H1 (cell line): ENCODE results near the gene SAMD14. TPM values are rescaled to one million over a fixed set of nuclear protein-coding genes. Genes with fewer than 3 reads are reported as not detected.

Source experiments
- CTCF ChIA-PET: fragments of 300-600 bp; sonication (Branson Sonifier 250); formaldehyde crosslinking; loops from one replicate; lab custom pipeline; 2021; ENCODE audit not compliant: partially characterized antibody; lab: Charles Lee
- POLR2A ChIA-PET: fragments of 300-600 bp; sonication (Branson Sonifier 250); formaldehyde crosslinking; loops from one replicate; lab custom pipeline; 2021; ENCODE audit warnings: inconsistent platforms; ENCODE audit not compliant: partially characterized antibody; lab: Charles Lee
- DNase-seq, 2 experiments: peaks; one replicate each; pipeline versions ENCODE4 v3.0.0 to v3.0.0-alpha.2; 2010 to 2022; ENCODE audit warnings: low spot score in 2 of 2, low read depth in 1 of 2, mixed read lengths in 1 of 2
- FAIRE-seq: peaks from 2 replicates; lab custom pipeline; 2011; peaks lifted over from hg19 to GRCh38; lab: Jason Lieb, UNC
- H2AFZ ChIP-seq: 2 replicates; pipeline ENCODE4 v1.8.1; 2012; ENCODE audit warnings: low read length, inconsistent platforms
- H2AK5ac ChIP-seq: 2 replicates; pipeline ENCODE4 v1.6.1; 2013; ENCODE audit warnings: low read depth, low read length
- H2BK120ac ChIP-seq: replicated peaks from 2 replicates; pipeline ENCODE3; 2013; ENCODE audit warnings: low read depth, low read length, inconsistent platforms
- H2BK12ac ChIP-seq: 2 replicates; pipeline ENCODE4 v1.6.1; 2013; ENCODE audit warnings: low read depth, low read length
- H2BK15ac ChIP-seq: 2 replicates; pipeline ENCODE4 v1.6.1; 2013; ENCODE audit warnings: low read length
- H2BK20ac ChIP-seq: 2 replicates; pipeline ENCODE4 v1.6.1; 2013; ENCODE audit warnings: low read length
- H2BK5ac ChIP-seq: 2 replicates; pipeline ENCODE4 v1.6.1; 2013; ENCODE audit warnings: low read depth, low read length
- H3K14ac ChIP-seq: 2 replicates; pipeline ENCODE4 v1.6.1; 2013; ENCODE audit warnings: inconsistent platforms; ENCODE audit not compliant: insufficient read length
- H3K18ac ChIP-seq: 2 replicates; pipeline ENCODE4 v1.6.1; 2013; ENCODE audit warnings: low read length; ENCODE audit errors: extremely low read depth
- H3K23ac ChIP-seq: 2 replicates; pipeline ENCODE4 v1.6.1; 2013; ENCODE audit warnings: inconsistent platforms; ENCODE audit not compliant: insufficient read length
- H3K23me2 ChIP-seq: 2 replicates; pipeline ENCODE4 v1.6.1; 2013; ENCODE audit warnings: low read depth, low read length
- H3K27ac ChIP-seq: 2 replicates; pipeline ENCODE4 v1.6.1; 2011; ENCODE audit warnings: low read depth, low read length, inconsistent platforms
- H3K27me3 ChIP-seq, 4 experiments: replicated peaks in 1 of 4; 1 replicate in 1 of 4; 2 replicates in 3 of 4; pipeline versions ENCODE4 v1.6.1 to v1.8.1; 2011 to 2013; ENCODE audit warnings: low read length in 3 of 4, mild to moderate bottlenecking in 3 of 4, inconsistent platforms in 2 of 4, mixed read lengths in 2 of 4, moderate library complexity in 1 of 4; ENCODE audit not compliant: control insufficient read depth in 3 of 4, insufficient read depth in 3 of 4; ENCODE audit errors: extremely low read depth in 1 of 4
- H3K36me3 ChIP-seq, 4 experiments: 2 replicates each; pipeline versions ENCODE4 v1.6.1 to v1.8.1; 2011 to 2013; ENCODE audit warnings: mild to moderate bottlenecking in 4 of 4, low read length in 3 of 4, moderate library complexity in 2 of 4, control low read depth in 1 of 4, inconsistent platforms in 1 of 4; ENCODE audit not compliant: insufficient read depth in 4 of 4, control insufficient read depth in 2 of 4
- H3K4ac ChIP-seq: replicated peaks from 2 replicates; pipeline ENCODE3; 2013; ENCODE audit warnings: low read length, low read depth, mixed read lengths, inconsistent platforms; ENCODE audit not compliant: insufficient read length
- H3K4me1 ChIP-seq, 4 experiments: replicated peaks in 1 of 4; 1 replicate in 1 of 4; 2 replicates in 3 of 4; pipeline versions ENCODE4 v1.6.1 to v1.8.1; 2011 to 2013; ENCODE audit warnings: low read length in 3 of 4, inconsistent platforms in 2 of 4, mixed read lengths in 1 of 4; ENCODE audit not compliant: insufficient read depth in 4 of 4, control insufficient read depth in 3 of 4
- H3K4me2 ChIP-seq, 2 experiments: 2 replicates each; pipeline versions ENCODE4 v1.6.1 to v1.8.1; 2011 to 2013; ENCODE audit warnings: low read depth in 2 of 2, low read length in 2 of 2, control low read depth in 1 of 2, inconsistent platforms in 1 of 2, mild to moderate bottlenecking in 1 of 2; ENCODE audit not compliant: insufficient read depth in 1 of 2
- H3K4me3 ChIP-seq, 4 experiments: fragments of 200-600, 300-600 bp in 1 of 4; sonication (generic), shearing (Covaris generic), sonication (Bioruptor Twin) in 1 of 4; 2 replicates each; pipeline versions ENCODE4 v1.5.1 to v1.8.1; 2011 to 2016; ENCODE audit warnings: low read length in 4 of 4, low read depth in 3 of 4, control low read depth in 2 of 4, inconsistent platforms in 2 of 4, mild to moderate bottlenecking in 2 of 4, mixed read lengths in 1 of 4, moderate library complexity in 1 of 4; ENCODE audit not compliant: insufficient read depth in 2 of 4; ENCODE audit errors: extremely low read depth in 1 of 4
- H3K56ac ChIP-seq: replicated peaks from 2 replicates; pipeline ENCODE3; 2013; ENCODE audit warnings: low read depth, mild to moderate bottlenecking, mixed read lengths, low read length, inconsistent platforms; ENCODE audit not compliant: insufficient read length
- H3K79me1 ChIP-seq: 2 replicates; pipeline ENCODE4 v1.6.1; 2013; ENCODE audit warnings: low read depth, low read length, control low read depth
- H3K79me2 ChIP-seq, 2 experiments: 2 replicates each; pipeline versions ENCODE4 v1.6.1 to v1.8.1; 2012 to 2013; ENCODE audit warnings: low read length in 2 of 2, mild to moderate bottlenecking in 2 of 2, inconsistent platforms in 1 of 2; ENCODE audit not compliant: insufficient read depth in 2 of 2, control insufficient read depth in 1 of 2
- H3K9ac ChIP-seq, 4 experiments: replicated peaks in 1 of 4; 1 replicate in 1 of 4; 2 replicates in 3 of 4; pipeline versions ENCODE4 v1.6.1 to v1.8.1; 2011 to 2013; ENCODE audit warnings: low read depth in 3 of 4, low read length in 3 of 4, control low read depth in 2 of 4, mild to moderate bottlenecking in 2 of 4, moderate library complexity in 2 of 4, inconsistent platforms in 1 of 4; ENCODE audit errors: extremely low read depth in 1 of 4
- H3K9me3 ChIP-seq, 2 experiments: 2 replicates each; pipeline versions ENCODE4 v1.6.1 to v1.8.1; 2012 to 2013; ENCODE audit warnings: mild to moderate bottlenecking in 2 of 2, moderate library complexity in 2 of 2, control low read depth in 1 of 2, inconsistent platforms in 1 of 2, low read depth in 1 of 2, low read length in 1 of 2, mixed read lengths in 1 of 2; ENCODE audit not compliant: insufficient read depth in 2 of 2
- H4K20me1 ChIP-seq, 2 experiments: replicated peaks in 1 of 2; 2 replicates each; pipeline versions ENCODE3 to v1.8.1; 2011 to 2013; ENCODE audit warnings: inconsistent platforms in 2 of 2, low read length in 2 of 2, mild to moderate bottlenecking in 1 of 2; ENCODE audit not compliant: insufficient read depth in 2 of 2, control insufficient read depth in 1 of 2
- H4K5ac ChIP-seq: 2 replicates; pipeline ENCODE4 v1.6.1; 2013; ENCODE audit warnings: low read length, low read depth, mixed read lengths, inconsistent platforms; ENCODE audit not compliant: insufficient read length
- H4K8ac ChIP-seq: 2 replicates; pipeline ENCODE4 v1.8.0; 2013; ENCODE audit warnings: mild to moderate bottlenecking, moderate library complexity, low read length, inconsistent platforms; ENCODE audit not compliant: insufficient read depth; ENCODE audit errors: extremely low read depth
- H4K91ac ChIP-seq: replicated peaks from 2 replicates; pipeline ENCODE3; 2013; ENCODE audit warnings: low read length, mixed read lengths, inconsistent platforms; ENCODE audit not compliant: insufficient read length
- BACH1 ChIP-seq: IDR thresholded peaks from 2 replicates; pipeline ENCODE4 v1.6.1; 2012; ENCODE audit warnings: low read length, improper control_type of control experiment
- CBX5 ChIP-seq: fragments of 300-800, 300-1000 bp; sonication (generic); IDR thresholded peaks from 2 replicates; pipeline ENCODE4 v1.7.1; 2016; ENCODE audit warnings: antibody characterized with exemption, low read length, low read depth
- EGR1 ChIP-seq: IDR thresholded peaks from 2 replicates; pipeline ENCODE4 v1.6.1; 2011; ENCODE audit warnings: low read depth, low read length, borderline replicate concordance
- GTF2F1 ChIP-seq: IDR thresholded peaks from 2 replicates; pipeline ENCODE4 v1.6.1; 2012; ENCODE audit warnings: low read depth, low read length, improper control_type of control experiment, borderline replicate concordance
- HDAC6 ChIP-seq: IDR thresholded peaks from one replicate; pipeline ENCODE4 v1.7.1; 2012; ENCODE audit warnings: low read depth, mild to moderate bottlenecking, inconsistent platforms, low read length, moderate library complexity
- KDM1A ChIP-seq: fragments of 200-600, 300-600 bp; sonication (generic); IDR thresholded peaks from 2 replicates; pipeline ENCODE4 v1.7.1; 2016; ENCODE audit warnings: mild to moderate bottlenecking, low read length, borderline replicate concordance
- POLR2A ChIP-seq, 2 experiments: IDR thresholded peaks; 1 replicate in 1 of 2; 2 replicates in 1 of 2; pipeline ENCODE4 v1.6.1; 2011; ENCODE audit warnings: low read depth in 2 of 2, low read length in 2 of 2, mild to moderate bottlenecking in 2 of 2; ENCODE audit errors: control extremely low read depth in 1 of 2
- RAD21 ChIP-seq, 2 experiments: IDR thresholded peaks in 1 of 2; conservative IDR thresholded peaks in 1 of 2; 2 replicates each; pipeline ENCODE4 v1.6.1; 2011; ENCODE audit warnings: low read depth in 2 of 2, low read length in 2 of 2, improper control_type of control experiment in 1 of 2, inconsistent platforms in 1 of 2, mild to moderate bottlenecking in 1 of 2, moderate library complexity in 1 of 2
- RBBP5 ChIP-seq: IDR thresholded peaks from 2 replicates; pipeline ENCODE4 v1.7.1; 2012; ENCODE audit warnings: low read depth, mild to moderate bottlenecking, inconsistent platforms, low read length, moderate library complexity, borderline replicate concordance
- ZNF274 ChIP-seq: IDR thresholded peaks from 2 replicates; pipeline ENCODE4 v1.7.0; 2012; ENCODE audit warnings: low read length, borderline replicate concordance; ENCODE audit errors: extremely low read depth
- WGBS, 2 experiments: shearing (Covaris generic) in 1 of 2; methylation state at CpG; one replicate each; pipeline versions ENCODE4 v1.1.6 to v1.1.7; 2013 to 2015; ENCODE audit warnings: low lambda C conversion rate in 2 of 2, mixed read lengths in 2 of 2, inconsistent platforms in 1 of 2, low coverage in 1 of 2, missing lambda C conversion rate in 1 of 2; ENCODE audit not compliant: insufficient replicate concordance in 2 of 2, insufficient coverage in 1 of 2, insufficient read length in 1 of 2; ENCODE audit errors: extremely low coverage in 1 of 2, missing lambda C conversion rate in 1 of 2; 5-methylcytosine and 5-hydroxymethylcytosine counted together
- polyA plus RNA-seq, 7 experiments: library from polyadenylated mRNA; depleted of rRNA in 3 of 7; stranded (reverse) in 5 of 7; unstranded in 2 of 7; fragments of >200 nt in 5 of 7; fragments of 200-250 nt in 2 of 7; gene quantifications; 1 replicate in 5 of 7; 2 replicates in 1 of 7; 4 replicates in 1 of 7; pipeline versions ENCODE4 v1.2.1 to v1.2.3, GENCODE V29; 2011 to 2013; ENCODE audit warnings: missing spikeins in 2 of 7, mixed read lengths in 2 of 7
- total RNA-seq: library from RNA; stranded (reverse); fragmentation: NEBNext Ultra II Directional; extraction: Animal tissue kit (Norgen Biotek cat#: 25700); gene quantifications from 2 replicates; pipeline ENCODE4 v1.2.1, GENCODE V29; 2021

Gene SAMD14
- total and polyA plus RNA-seq, 2 of the 8 experiments (the other 6 are each of a cell fraction or from before 2014, with no cell fraction given) = 5.7 to 5.8 TPM

- H3K27me3 ChIP-seq = peaks cover 0 to 11% (median 2%) of the 10 kb centered on the region in 4 experiments; a peak in 4 of 7 replicates
- H3K27ac ChIP-seq = peak overlapping the region; percentile 12; the same call in 1 of the 2 replicates
- H3K23me2 ChIP-seq = peaks cover 20% of the 10 kb centered on the region
- no peak overlapping the region for H3K23ac ChIP-seq
- no peaks in the 10 kb centered on the region for H3K79me1 ChIP-seq
- no peaks in the 10 kb centered on the region for H3K79me2 ChIP-seq
- peak overlapping the region; percentile 41; the same call in 1 of the 2 replicates for H2BK5ac ChIP-seq
- peak overlapping the region; percentile 15 for H4K91ac ChIP-seq
- H2BK15ac ChIP-seq = no peak overlapping the region
- peak overlapping the region; percentile 5 for H4K5ac ChIP-seq
- H3K4me1 ChIP-seq = peaks cover 9 to 32% (median 27%) of the 10 kb centered on the region in 4 experiments
- CTCF ChIA-PET = interaction anchor here (1.0 to 23.0 kb wide), 3 partner anchors 10 to 31 kb away, joined by 3 to 412 read pairs (median 299); partner anchors contain the start of genes PDK2 and PPP1R9B
- FAIRE-seq (peak; percentile 52), DNase-seq (peak in 1 of 2 experiments; percentile 84)
- peak overlapping the region; percentile 5 for H2BK12ac ChIP-seq
- H3K56ac ChIP-seq = no peak overlapping the region
- peak overlapping the region; percentile 37 to 97 (median 74) for H3K4me3 ChIP-seq
- H3K36me3 ChIP-seq = no peaks in the 10 kb centered on the region
- POLR2A ChIA-PET = interaction anchor here (0.7 to 3.5 kb wide), 10 partner anchors 10 to 421 kb away, joined by 3 to 13 read pairs (median 4); no protein-coding TSS in a partner anchor
- no peak overlapping the region for H3K4ac ChIP-seq
- H3K4me2 ChIP-seq = peak overlapping the region; percentile 70 to 92
- H2AFZ ChIP-seq = 0 out of 2 replicates have a peak overlapping the region, but pooled peaks have one; percentile 24
- H4K8ac ChIP-seq = no peak overlapping the region; the same call in none of the 2 replicates
- H2BK120ac ChIP-seq = no peak overlapping the region
- no peak overlapping the region for H2AK5ac ChIP-seq
- no peaks in the 10 kb centered on the region for H4K20me1 ChIP-seq
- peak overlapping the region; percentile 97 for H3K18ac ChIP-seq
- peak overlapping the region in 2 of 4 experiments; percentile 25 to 68; a peak in 4 of 7 replicates for H3K9ac ChIP-seq
- WGBS, 2 experiments = 9% methylated on average over 29 of the region's 32 CpGs; no CpG with 5 or more reads in 1 of the 2 experiments
- no peak overlapping the region for H3K14ac ChIP-seq
- H3K9me3 ChIP-seq = no peaks in the 10 kb centered on the region
- no peak overlapping the region for H2BK20ac ChIP-seq
- TF ChIP-seq CBX5 = no peak
- no peak for TF ChIP-seq HDAC6
- no peak for TF ChIP-seq POLR2A (IDR thresholded peaks at IDR 0.05; ENCODE audit: control extremely low read depth in 1 of 2, low read depth in 2 of 2, low read length in 2 of 2)
- no peak for TF ChIP-seq ZNF274
- peak; percentile 66; the same call in 1 of the 2 replicates for TF ChIP-seq KDM1A
- peak; percentile 80 for TF ChIP-seq EGR1
- no peak for TF ChIP-seq RAD21 (IDR thresholded peaks at IDR 0.05 in 1 of 2, conservative IDR thresholded peaks at IDR 0.05 in 1 of 2; ENCODE audit: low read depth in 2 of 2, low read length in 2 of 2)
- peak; percentile 85; the same call in 1 of the 2 replicates for TF ChIP-seq RBBP5
- TF ChIP-seq GTF2F1 = no peak
- 0 out of 2 replicates have a peak, but pooled peaks have one; percentile 12 for TF ChIP-seq BACH1
Observed at GRCh38 chr17:50128441-50129352, 1.3 kb downstream of the SAMD14 start.
